Measurements from ENCODE around the gene RANBP9. TPM values are rescaled to one million over a fixed set of nuclear protein-coding genes. Genes with fewer than 3 reads are reported as not detected.

RANBP9 gene
- total RNA-seq, 2 donors from 2014 or later = 74.4 to 99.9 TPM

GRCh38 chr6:13614126-13614925, 97.3 kb downstream of the RANBP9 start:
- H3K4me1 Mint-ChIP-seq = peaks cover 35% of the 10 kb centered on the region
- ATAC-seq (peak; percentile 10), DNase-seq (peak in 1 of 3 donors; percentile 19)
- no peaks in the 10 kb centered on the region for H3K27me3 Mint-ChIP-seq
- no peaks in the 10 kb centered on the region for H3K9me3 ChIP-seq (ENCODE audit: control insufficient read depth, low read length, poor library complexity, severe bottlenecking)
- H3K36me3 Mint-ChIP-seq (ENCODE audit: low read depth) = peaks cover 10% of the 10 kb centered on the region
- peak overlapping the region; percentile 95 for H3K27ac Mint-ChIP-seq
- peak overlapping the region; percentile 97 for H3K4me3 Mint-ChIP-seq

- Mint-ChIP-seq H3K27ac (no peak overlapping the region), H3K4me1 (peaks cover 33% of the 10 kb centered on the region), H3K36me3 (ENCODE audit: low read depth) (peaks cover 10% of the 10 kb centered on the region), H3K4me3 (peak overlapping the region; percentile 21), H3K27me3 (no peaks in the 10 kb centered on the region)
- no peak for ATAC-seq
- H3K9me3 ChIP-seq (ENCODE audit: control insufficient read depth, low read length, poor library complexity, severe bottlenecking) = no peaks in the 10 kb centered on the region
- no peak for DNase-seq
Observed at GRCh38 chr6:13613029-13613594, 98.5 kb downstream of the RANBP9 start.

DNA sequence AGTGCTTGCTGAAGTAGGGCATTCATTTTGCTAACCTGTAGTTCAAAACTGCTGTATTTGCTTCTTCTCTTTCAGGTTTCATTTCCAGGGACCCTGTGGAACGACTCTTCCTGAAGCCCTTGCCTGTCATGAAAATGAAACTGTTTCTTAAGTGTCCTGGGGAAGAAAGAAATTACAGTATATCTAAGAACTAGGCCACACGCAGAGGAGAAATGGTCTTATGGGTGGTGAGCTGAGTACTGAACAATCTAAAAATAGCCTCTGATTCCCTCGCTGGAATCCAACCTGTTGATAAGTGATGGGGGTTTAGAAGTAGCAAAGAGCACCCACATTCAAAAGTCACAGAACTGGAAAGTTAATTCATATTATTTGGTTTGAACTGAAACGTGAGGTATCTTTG, 99.9 kb downstream of the RANBP9 start:
- H3K27ac Mint-ChIP-seq = peak overlapping the region; percentile 81
- peaks cover 25% of the 10 kb centered on the region for H3K4me1 Mint-ChIP-seq

GRCh38 chr6:13605634-13606033, 106.0 kb downstream of the RANBP9 start:
- H3K36me3 Mint-ChIP-seq (ENCODE audit: low read depth) = peaks cover 13% of the 10 kb centered on the region
- ATAC-seq (no peak), DNase-seq (no peak)
- H3K4me3 Mint-ChIP-seq = no peak overlapping the region
- H3K27me3 Mint-ChIP-seq = no peaks in the 10 kb centered on the region
- H3K9me3 ChIP-seq (ENCODE audit: control insufficient read depth, low read length, poor library complexity, severe bottlenecking) = no peaks in the 10 kb centered on the region
- H3K4me1 Mint-ChIP-seq = peaks cover 4% of the 10 kb centered on the region
- peak overlapping the region; percentile 77 for H3K27ac Mint-ChIP-seq

More for the DNA sequence above, 99.9 kb downstream of the RANBP9 start:
- ATAC-seq (no peak), DNase-seq (no peak)
- Mint-ChIP-seq H3K4me3 (peak overlapping the region; percentile 63), H3K36me3 (ENCODE audit: low read depth) (peaks cover 5% of the 10 kb centered on the region), H3K27me3 (no peaks in the 10 kb centered on the region)
- H3K9me3 ChIP-seq (ENCODE audit: control insufficient read depth, low read length, poor library complexity, severe bottlenecking) = no peaks in the 10 kb centered on the region

GRCh38 chr6:13604546-13605416, 106.9 kb downstream of the RANBP9 start:
- no peaks in the 10 kb centered on the region for H3K27me3 Mint-ChIP-seq
- no peak for ATAC-seq
- no peak overlapping the region for H3K4me3 Mint-ChIP-seq
- peaks cover 2% of the 10 kb centered on the region for H3K4me1 Mint-ChIP-seq
- DNase-seq = no peak
- H3K27ac Mint-ChIP-seq = no peak overlapping the region
- no peaks in the 10 kb centered on the region for H3K9me3 ChIP-seq (ENCODE audit: control insufficient read depth, low read length, poor library complexity, severe bottlenecking)
- H3K36me3 Mint-ChIP-seq (ENCODE audit: low read depth) = peaks cover 15% of the 10 kb centered on the region

DNA sequence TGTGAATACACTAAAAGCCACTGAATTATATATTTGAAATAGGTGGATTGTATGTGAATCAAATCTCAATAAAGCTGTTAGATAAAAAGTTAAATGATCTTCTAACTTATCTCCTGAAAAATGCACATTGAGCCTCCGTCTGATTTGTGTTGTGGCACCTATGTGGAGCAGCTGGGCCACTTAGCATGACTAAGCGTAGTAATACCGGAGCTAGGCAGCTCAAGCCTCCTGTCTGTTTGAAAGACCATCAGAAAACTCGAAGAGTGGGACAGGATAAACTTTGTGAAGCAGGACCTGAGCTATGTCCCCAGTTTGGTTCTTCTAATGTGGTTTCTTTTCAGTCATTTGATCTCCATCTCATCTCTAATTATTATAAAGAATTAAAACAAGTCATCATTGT, 107.5 kb downstream of the RANBP9 start:
- DNase-seq (no peak), ATAC-seq (no peak)
- Mint-ChIP-seq H3K4me1 (peaks cover 2% of the 10 kb centered on the region), H3K36me3 (ENCODE audit: low read depth) (peaks cover 15% of the 10 kb centered on the region), H3K4me3 (no peak overlapping the region), H3K27ac (no peak overlapping the region), H3K27me3 (no peaks in the 10 kb centered on the region)
- H3K9me3 ChIP-seq (ENCODE audit: control insufficient read depth, low read length, poor library complexity, severe bottlenecking) = no peaks in the 10 kb centered on the region

DNA sequence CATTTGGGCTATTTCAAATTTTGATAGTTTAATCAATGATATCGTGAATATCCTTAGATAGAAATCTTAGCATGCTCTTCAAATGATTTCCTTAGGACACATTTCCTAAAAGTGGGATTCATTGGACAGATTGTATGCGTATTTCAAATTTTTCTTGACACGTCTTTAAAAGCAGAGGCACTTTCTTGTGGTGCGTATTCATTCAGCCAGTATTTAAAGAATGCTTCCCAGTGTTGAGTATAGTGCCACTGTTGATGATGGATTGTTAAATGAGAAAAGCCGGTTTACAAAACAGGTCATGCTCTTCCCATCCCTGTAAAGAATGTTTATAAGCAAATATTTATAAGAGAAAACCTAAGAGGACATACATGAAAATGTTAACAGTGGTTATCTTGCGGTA, 111.6 kb downstream of the RANBP9 start:
- Mint-ChIP-seq H3K4me3 (no peak overlapping the region), H3K36me3 (ENCODE audit: low read depth) (peaks cover 17% of the 10 kb centered on the region), H3K27me3 (no peaks in the 10 kb centered on the region), H3K27ac (no peak overlapping the region), H3K4me1 (peaks cover 8% of the 10 kb centered on the region)
- no peaks in the 10 kb centered on the region for H3K9me3 ChIP-seq (ENCODE audit: control insufficient read depth, low read length, poor library complexity, severe bottlenecking)
- ATAC-seq (no peak), DNase-seq (no peak)

DNA sequence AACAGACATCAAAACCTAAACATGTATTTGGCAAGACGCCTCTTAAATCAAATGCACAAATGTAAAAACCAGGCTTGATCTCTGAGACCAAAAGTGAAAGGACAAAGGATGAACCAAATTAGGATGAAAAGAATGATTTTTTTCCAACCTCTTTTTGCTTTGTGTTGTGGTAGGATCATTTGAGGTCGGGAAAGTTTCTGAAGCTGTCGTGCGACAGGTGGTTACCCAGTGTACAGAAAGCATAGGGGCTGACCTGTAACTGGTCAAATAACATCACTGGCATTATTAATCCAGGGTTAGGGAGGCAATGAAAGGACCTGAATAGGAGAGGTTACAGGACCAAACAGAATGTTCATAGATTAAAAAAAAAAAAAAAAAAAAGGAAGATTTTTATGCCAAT, 114.6 kb downstream of the RANBP9 start:
- H3K9me3 ChIP-seq (ENCODE audit: control insufficient read depth, low read length, poor library complexity, severe bottlenecking) = no peaks in the 10 kb centered on the region
- H3K4me1 Mint-ChIP-seq = peaks cover 8% of the 10 kb centered on the region
- H3K4me3 Mint-ChIP-seq = no peak overlapping the region
- H3K36me3 Mint-ChIP-seq (ENCODE audit: low read depth) = peaks cover 15% of the 10 kb centered on the region
- peak overlapping the region; percentile 32 for H3K27ac Mint-ChIP-seq
- DNase-seq (no peak), ATAC-seq (no peak)
- no peaks in the 10 kb centered on the region for H3K27me3 Mint-ChIP-seq

DNA sequence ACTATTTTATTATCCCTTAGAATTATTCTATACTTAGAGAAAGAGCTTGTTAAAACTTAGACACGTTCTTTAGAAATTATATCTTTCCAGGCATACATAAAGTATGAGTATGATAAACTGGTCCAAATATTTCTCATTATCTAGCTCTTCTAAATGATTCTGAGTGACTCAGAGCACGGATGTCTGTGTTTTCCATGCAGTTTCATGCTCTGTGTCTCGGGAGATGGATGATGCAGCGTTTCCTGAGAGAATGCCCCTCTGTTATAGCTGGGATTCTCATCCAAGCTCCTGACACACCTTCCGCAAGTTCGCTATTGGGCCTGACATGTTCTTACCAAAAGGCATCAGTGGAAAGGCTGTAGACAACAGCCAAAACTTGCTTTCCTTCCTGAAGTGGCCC, 117.9 kb downstream of the RANBP9 start:
- no peaks in the 10 kb centered on the region for H3K9me3 ChIP-seq (ENCODE audit: control insufficient read depth, low read length, poor library complexity, severe bottlenecking)
- Mint-ChIP-seq H3K4me1 (peaks cover 8% of the 10 kb centered on the region), H3K27ac (peak overlapping the region; percentile 37), H3K4me3 (no peak overlapping the region), H3K27me3 (no peaks in the 10 kb centered on the region), H3K36me3 (ENCODE audit: low read depth) (peaks cover 13% of the 10 kb centered on the region)
- ATAC-seq = no peak
- no peak for DNase-seq

GRCh38 chr6:13593103-13593502, 118.5 kb downstream of the RANBP9 start:
- H3K27ac Mint-ChIP-seq = peak overlapping the region; percentile 37
- peaks cover 10% of the 10 kb centered on the region for H3K36me3 Mint-ChIP-seq (ENCODE audit: low read depth)
- DNase-seq = no peak
- peaks cover 5% of the 10 kb centered on the region for H3K4me1 Mint-ChIP-seq
- H3K27me3 Mint-ChIP-seq = no peaks in the 10 kb centered on the region
- no peak for ATAC-seq
- no peak overlapping the region for H3K4me3 Mint-ChIP-seq
- no peaks in the 10 kb centered on the region for H3K9me3 ChIP-seq (ENCODE audit: control insufficient read depth, low read length, poor library complexity, severe bottlenecking)

DNA sequence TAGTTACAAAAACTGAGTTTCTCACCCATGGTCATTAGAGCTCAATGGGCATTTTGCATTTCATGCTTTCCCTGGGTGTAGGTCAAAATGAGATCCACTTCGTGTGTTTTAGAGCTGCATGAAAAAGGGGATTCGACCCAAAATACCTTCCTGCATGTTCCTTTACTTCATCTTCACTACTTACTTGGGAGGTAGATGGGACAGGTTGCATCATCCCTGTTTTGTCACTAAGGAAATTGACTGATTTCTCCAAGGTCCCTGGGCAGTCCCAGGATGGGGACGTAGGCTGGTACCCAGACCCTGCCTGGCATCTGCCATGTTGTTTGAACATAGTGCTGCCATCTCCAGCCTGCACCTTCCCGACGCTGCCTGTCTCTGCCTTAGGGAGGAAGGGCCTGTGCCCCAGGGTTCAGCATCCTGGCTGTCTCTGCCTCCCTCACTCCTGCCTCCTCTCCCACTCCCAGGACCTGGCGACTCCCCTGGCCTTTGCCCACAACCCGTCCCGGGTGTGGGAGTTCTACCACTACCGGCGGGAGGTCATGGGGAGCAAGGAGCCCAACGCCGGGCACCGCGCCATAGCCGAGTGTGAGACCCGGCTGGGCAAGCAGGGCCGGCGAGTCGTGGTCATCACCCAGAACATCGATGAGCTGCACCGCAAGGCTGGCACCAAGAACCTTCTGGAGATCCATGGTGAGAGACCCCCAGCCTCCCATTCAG, 120.3 kb downstream of the RANBP9 start:
- H3K4me3 Mint-ChIP-seq = no peak overlapping the region
- peaks cover 4% of the 10 kb centered on the region for H3K36me3 Mint-ChIP-seq (ENCODE audit: low read depth)
- peaks cover 5% of the 10 kb centered on the region for H3K4me1 Mint-ChIP-seq
- no peaks in the 10 kb centered on the region for H3K27me3 Mint-ChIP-seq
- ATAC-seq = no peak
- no peaks in the 10 kb centered on the region for H3K9me3 ChIP-seq (ENCODE audit: control insufficient read depth, low read length, poor library complexity, severe bottlenecking)
- H3K27ac Mint-ChIP-seq = no peak overlapping the region
- DNase-seq = no peak

- H3K4me1 Mint-ChIP-seq = peaks cover 5% of the 10 kb centered on the region
- H3K9me3 ChIP-seq (ENCODE audit: control insufficient read depth, low read length, poor library complexity, severe bottlenecking) = no peaks in the 10 kb centered on the region
- H3K4me3 Mint-ChIP-seq = no peak overlapping the region
- DNase-seq (no peak), ATAC-seq (no peak)
- no peak overlapping the region for H3K27ac Mint-ChIP-seq
- H3K36me3 Mint-ChIP-seq (ENCODE audit: low read depth) = peaks cover 4% of the 10 kb centered on the region
- no peaks in the 10 kb centered on the region for H3K27me3 Mint-ChIP-seq
Observed at GRCh38 chr6:13590574-13591153, 121.0 kb downstream of the RANBP9 start.

Measured in T-helper 17 cell (primary cell).